A549 (cell line): Measurements from ENCODE around the gene MAP3K14. TPM values are rescaled to one million over a fixed set of nuclear protein-coding genes. Genes with fewer than 3 reads are reported as not detected.

Experiments used
- ATAC-seq, 2 experiments: fragments of 200-7000 bp in 1 of 2; fragments of >200 bp in 1 of 2; cut with Nextera tagmentation in 1 of 2; cut with Tn5 transposase in 1 of 2; 3 replicates each; pipeline versions ENCODE4 v1.8.0 to v1.9.1; 2018 to 2020; ENCODE audit warnings: mild to moderate bottlenecking in 1 of 2, moderate library complexity in 1 of 2
- CTCF ChIA-PET: fragments of 300-600 bp; sonication (Branson Sonifier 250); formaldehyde crosslinking; extraction: SDS; loops from one replicate; lab custom pipeline; 2021; ENCODE audit warnings: antibody characterized with exemption, inconsistent platforms; lab: Yijun Ruan, JAX
- POLR2A ChIA-PET: fragments of 350-600 bp; formaldehyde crosslinking; extraction: SDS; loops from one replicate; lab custom pipeline; 2021; ENCODE audit warnings: antibody characterized with exemption, inconsistent platforms; lab: Yijun Ruan, JAX
- DNase-seq, 2 experiments: peaks; one replicate each; pipeline versions ENCODE4 v3.0.0 to v3.0.0-alpha.2; 2011 to 2016; ENCODE audit warnings: low read depth in 1 of 2, low spot score in 1 of 2
- FAIRE-seq: peaks from 2 replicates; lab custom pipeline; 2011; peaks lifted over from hg19 to GRCh38; lab: Jason Lieb, UNC
- H3K27ac ChIP-seq, 2 experiments: fragments of >200 bp; sonication (Bioruptor Twin); formaldehyde crosslinking; 3 replicates each; pipeline ENCODE4 v1.5.1; 2016 to 2017
- H3K4me1 ChIP-seq: fragments of >200 bp; sonication (Bioruptor Twin); formaldehyde crosslinking; 3 replicates; pipeline ENCODE4 v1.6.1; 2016
- H3K4me2 ChIP-seq: fragments of >200 bp; sonication (Bioruptor Twin); formaldehyde crosslinking; 3 replicates; pipeline ENCODE4 v1.6.1; 2016
- H3K4me3 ChIP-seq: fragments of >200 bp; sonication (Bioruptor Twin); formaldehyde crosslinking; 3 replicates; pipeline ENCODE4 v1.5.1; 2016
- H3K9me3 ChIP-seq: fragments of >200 bp; sonication (Bioruptor Twin); formaldehyde crosslinking; 3 replicates; pipeline ENCODE4 v1.6.1; 2016
- BHLHE40 ChIP-seq: IDR thresholded peaks from 2 replicates; pipeline ENCODE4 v1.6.1; 2012; ENCODE audit warnings: low read depth, low read length, inconsistent platforms
- FOSL2 ChIP-seq, 2 experiments: fragments of 450-650 bp in 1 of 2; fragments of >200 bp in 1 of 2; sonication (Bioruptor Twin) in 1 of 2; formaldehyde crosslinking; IDR thresholded peaks; 2 replicates each; pipeline versions ENCODE4 v1.5.0 to v1.6.1; 2016 to 2020; ENCODE audit warnings: mild to moderate bottlenecking in 1 of 2, moderate library complexity in 1 of 2
- GATA3 ChIP-seq: IDR thresholded peaks from 2 replicates; pipeline ENCODE4 v1.6.1; 2012; ENCODE audit warnings: borderline replicate concordance
- HMGXB4 ChIP-seq: fragments of 250-450 bp; sonication (Bioruptor Pico); IDR thresholded peaks from 2 replicates; pipeline ENCODE4 v1.5.0; 2021; ENCODE audit warnings: mild to moderate bottlenecking, moderate library complexity, borderline replicate concordance
- MAZ ChIP-seq: fragments of 150-350 bp; IDR thresholded peaks from 2 replicates; pipeline ENCODE4 v1.6.1; 2014; ENCODE audit warnings: antibody characterized with exemption, low read depth, low read length, borderline replicate concordance
- NFE2L2 ChIP-seq: fragments of 150-350 bp; conservative IDR thresholded peaks from 2 replicates; pipeline ENCODE4 v1.6.1; 2014; ENCODE audit warnings: low read length
- POLR2AphosphoS2 ChIP-seq: conservative IDR thresholded peaks from 2 replicates; pipeline ENCODE4 v1.6.1; 2012; ENCODE audit warnings: low read length, improper control_type of control experiment, inconsistent platforms
- RAD21 ChIP-seq, 2 experiments: fragments of >200 bp in 1 of 2; sonication (Bioruptor Twin) in 1 of 2; formaldehyde crosslinking in 1 of 2; IDR thresholded peaks in 1 of 2; conservative IDR thresholded peaks in 1 of 2; 2 replicates in 1 of 2; 3 replicates in 1 of 2; pipeline ENCODE4 v1.6.1; 2012 to 2018; ENCODE audit warnings: inconsistent platforms in 1 of 2
- RFX5 ChIP-seq: fragments of 450-650 bp; IDR thresholded peaks from 2 replicates; pipeline ENCODE4 v1.7.1; 2014; ENCODE audit warnings: antibody characterized with exemption, mild to moderate bottlenecking, moderate library complexity
- TP53 ChIP-seq: fragments of 250-450 bp; sonication (Bioruptor Pico); IDR thresholded peaks from 2 replicates; pipeline ENCODE4 v1.5.0; 2021; ENCODE audit warnings: mild to moderate bottlenecking, moderate library complexity
- USF2 ChIP-seq: fragments of 450-650 bp; IDR thresholded peaks from 2 replicates; pipeline ENCODE4 v1.6.1; 2014; ENCODE audit warnings: antibody characterized with exemption
- ZC3H11A ChIP-seq: fragments of 450-650 bp; IDR thresholded peaks from 2 replicates; pipeline ENCODE4 v1.6.1; 2014; ENCODE audit warnings: antibody characterized with exemption, mild to moderate bottlenecking
- ZNF302 ChIP-seq: fragments of 250-450 bp; sonication (Bioruptor Pico); IDR thresholded peaks from 2 replicates; pipeline ENCODE4 v1.9.0; 2021; ENCODE audit warnings: inconsistent platforms, mild to moderate bottlenecking, moderate library complexity
- WGBS: methylation state at CpG from one replicate; pipeline ENCODE4 v1.1.6; 2017; ENCODE audit errors: missing lambda C conversion rate; 5-methylcytosine and 5-hydroxymethylcytosine counted together
- polyA plus RNA-seq, 4 experiments: library from polyadenylated mRNA; depleted of rRNA in 3 of 4; stranded (reverse); fragments of >200 nt; fragmentation: RNase III in 1 of 4; extraction: RNeasy Plus Mini Kit Qiagen cat#74134 plus additional on column Dnase treatment in 1 of 4; gene quantifications; 2 replicates in 3 of 4; 3 replicates in 1 of 4; pipeline ENCODE4 v1.2.3, GENCODE V29; 2011 to 2017
- TF ChIP-seq, protein P1 (sequence below): fragments of >200 bp; sonication (Bioruptor Twin); formaldehyde crosslinking; IDR thresholded peaks from 3 replicates; pipeline ENCODE4 v1.5.1; 2016
- TF ChIP-seq, protein P2 (sequence below): IDR thresholded peaks from 2 replicates; pipeline ENCODE4 v1.6.1; 2012
- TF ChIP-seq, protein P3 (sequence below): fragments of >200 bp; sonication (Bioruptor Twin); formaldehyde crosslinking; IDR thresholded peaks from 2 replicates; pipeline ENCODE4 v1.6.1; 2016
- TF ChIP-seq, protein P4 (sequence below): IDR thresholded peaks from 2 replicates; pipeline ENCODE4 v1.6.1; 2012; ENCODE audit warnings: low read depth, borderline replicate concordance

The MAP3K14 gene
- polyA plus RNA-seq, 2 of the 4 experiments (the other 2 are of a cell fraction), result 9.1 to 34.5 TPM

DNA sequence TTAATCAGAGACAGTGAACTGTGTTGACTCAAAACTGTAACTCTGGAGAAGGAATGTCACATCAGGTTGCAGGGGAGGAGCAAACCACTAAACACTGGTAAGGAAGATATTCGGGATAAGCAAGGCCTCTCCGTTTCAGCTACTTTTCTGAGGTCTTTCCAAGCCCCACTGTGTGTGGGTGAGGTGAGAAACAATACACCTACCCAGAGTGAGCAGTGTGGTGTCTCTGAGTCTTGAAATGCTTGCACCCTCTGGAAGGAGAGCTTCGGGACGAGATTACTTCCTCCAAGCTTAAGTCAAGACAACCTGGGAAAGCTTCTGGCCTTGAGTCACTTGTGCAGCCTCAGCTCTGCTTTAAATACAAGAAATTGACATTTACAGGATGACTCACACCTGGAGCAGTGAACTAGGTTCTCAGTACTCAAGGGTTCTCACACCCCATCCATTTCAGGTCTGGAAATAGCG lies 2.5 kb upstream of the MAP3K14 start (continued):
- TF ChIP-seq, protein P1, sequence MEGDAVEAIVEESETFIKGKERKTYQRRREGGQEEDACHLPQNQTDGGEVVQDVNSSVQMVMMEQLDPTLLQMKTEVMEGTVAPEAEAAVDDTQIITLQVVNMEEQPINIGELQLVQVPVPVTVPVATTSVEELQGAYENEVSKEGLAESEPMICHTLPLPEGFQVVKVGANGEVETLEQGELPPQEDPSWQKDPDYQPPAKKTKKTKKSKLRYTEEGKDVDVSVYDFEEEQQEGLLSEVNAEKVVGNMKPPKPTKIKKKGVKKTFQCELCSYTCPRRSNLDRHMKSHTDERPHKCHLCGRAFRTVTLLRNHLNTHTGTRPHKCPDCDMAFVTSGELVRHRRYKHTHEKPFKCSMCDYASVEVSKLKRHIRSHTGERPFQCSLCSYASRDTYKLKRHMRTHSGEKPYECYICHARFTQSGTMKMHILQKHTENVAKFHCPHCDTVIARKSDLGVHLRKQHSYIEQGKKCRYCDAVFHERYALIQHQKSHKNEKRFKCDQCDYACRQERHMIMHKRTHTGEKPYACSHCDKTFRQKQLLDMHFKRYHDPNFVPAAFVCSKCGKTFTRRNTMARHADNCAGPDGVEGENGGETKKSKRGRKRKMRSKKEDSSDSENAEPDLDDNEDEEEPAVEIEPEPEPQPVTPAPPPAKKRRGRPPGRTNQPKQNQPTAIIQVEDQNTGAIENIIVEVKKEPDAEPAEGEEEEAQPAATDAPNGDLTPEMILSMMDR, result no peak
- TF ChIP-seq BHLHE40 (0 out of 2 replicates have a peak, but pooled peaks have one; percentile 9), ZNF302 (CRISPR knock-in tag) (no peak), RFX5 (no peak), GATA3 (peak; percentile 58; the same call in 1 of the 2 replicates), FOSL2 (IDR thresholded peaks at IDR 0.05) (peak; percentile 54), FOSL2 (CRISPR knock-in tag; IDR thresholded peaks at IDR 0.05) (peak; percentile 94)
- TF ChIP-seq, protein P2, sequence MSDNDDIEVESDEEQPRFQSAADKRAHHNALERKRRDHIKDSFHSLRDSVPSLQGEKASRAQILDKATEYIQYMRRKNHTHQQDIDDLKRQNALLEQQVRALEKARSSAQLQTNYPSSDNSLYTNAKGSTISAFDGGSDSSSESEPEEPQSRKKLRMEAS, result peak; percentile 13; the same call in 1 of the 2 replicates

- ChIA-PET CTCF (interaction anchor here (0.9 to 39.8 kb wide), 17 partner anchors 8 to 183 kb away, joined by 3 to 640 read pairs (median 15); partner anchors contain the start of gene ACBD4), POLR2A (interaction anchor here (0.8 to 3.5 kb wide), 9 partner anchors 9 to 146 kb away, joined by 3 to 105 read pairs (median 4); no protein-coding TSS in a partner anchor)
- no peak for TF ChIP-seq TP53 (CRISPR knock-in tag)
- TF ChIP-seq ZC3H11A, result no peak
- TF ChIP-seq, protein P3, sequence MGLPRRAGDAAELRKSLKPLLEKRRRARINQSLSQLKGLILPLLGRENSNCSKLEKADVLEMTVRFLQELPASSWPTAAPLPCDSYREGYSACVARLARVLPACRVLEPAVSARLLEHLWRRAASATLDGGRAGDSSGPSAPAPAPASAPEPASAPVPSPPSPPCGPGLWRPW, result no peak
- TF ChIP-seq, protein P4, sequence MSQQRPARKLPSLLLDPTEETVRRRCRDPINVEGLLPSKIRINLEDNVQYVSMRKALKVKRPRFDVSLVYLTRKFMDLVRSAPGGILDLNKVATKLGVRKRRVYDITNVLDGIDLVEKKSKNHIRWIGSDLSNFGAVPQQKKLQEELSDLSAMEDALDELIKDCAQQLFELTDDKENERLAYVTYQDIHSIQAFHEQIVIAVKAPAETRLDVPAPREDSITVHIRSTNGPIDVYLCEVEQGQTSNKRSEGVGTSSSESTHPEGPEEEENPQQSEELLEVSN, result 0 out of 2 replicates have a peak, but pooled peaks have one; percentile 39
- Histone ChIP-seq H3K27ac (peak overlapping the region; percentile 95), H3K4me2 (peak overlapping the region; percentile 90), H3K4me1 (peaks cover 62% of the 10 kb centered on the region), H3K9me3 (no peaks in the 10 kb centered on the region), H3K4me3 (peak overlapping the region; percentile 2; the same call in 1 of the 3 replicates)
- DNase-seq (peak in 1 of 2 experiments; percentile 33), ATAC-seq (no peak), FAIRE-seq (no peak)
- WGBS, result 53% methylated on average over 7 of the region's 7 CpGs
Observed at GRCh38 chr17:45318561-45319230, 1.9 kb upstream of the MAP3K14 start.

GRCh38 chr17:45317111-45317928 lies 500 bp upstream of the MAP3K14 start:
- WGBS, result under 1% methylated on average over 53 of the region's 54 CpGs
- H3K4me1 ChIP-seq, result peaks cover 73% of the 10 kb centered on the region
- POLR2A ChIA-PET, result interaction anchor here (0.6 to 3.5 kb wide), 32 partner anchors 9 to 256 kb away, joined by 3 to 105 read pairs (median 4); partner anchors contain the start of genes HEXIM1, HEXIM2 and NMT1
- CTCF ChIA-PET, result interaction anchor here (0.6 to 39.8 kb wide), 23 partner anchors 9 to 108 kb away, joined by 3 to 640 read pairs (median 9); no protein-coding TSS in a partner anchor
- peak overlapping the region; percentile 90 for H3K4me2 ChIP-seq
- peak; percentile 100 for DNase-seq
- peak; percentile 99 for FAIRE-seq
- peak overlapping the region; percentile 69 for H3K4me3 ChIP-seq
- H3K27ac ChIP-seq, result peak overlapping the region; percentile 95
- peak; percentile 79 to 83 for ATAC-seq
- H3K9me3 ChIP-seq, result no peaks in the 10 kb centered on the region
- no peak for TF ChIP-seq NFE2L2
- peak; percentile 35 for TF ChIP-seq USF2
- TF ChIP-seq, protein P4, result peak; percentile 85; the same call in 1 of the 2 replicates
- TF ChIP-seq, protein P3, result no peak
- TF ChIP-seq ZC3H11A, result no peak
- TF ChIP-seq POLR2AphosphoS2, result no peak
- no peak for TF ChIP-seq HMGXB4 (CRISPR knock-in tag)
- no peak for TF ChIP-seq MAZ
- peak; percentile 92 for TF ChIP-seq RFX5
- TF ChIP-seq, protein P2, result peak; percentile 95
- TF ChIP-seq RAD21 (conservative IDR thresholded peaks at IDR 0.05 in 1 of 2, IDR thresholded peaks at IDR 0.05 in 1 of 2), result no peak
